Astrocyte of the cerebellum (primary cell): ENCODE results near the gene PLBD2.

Experiments
- DNase-seq: peaks from one replicate; pipeline ENCODE4 v3.0.0-alpha.2; 2011; ENCODE audit warnings: low read depth
- H3K4me3 ChIP-seq: 2 replicates; pipeline ENCODE4 v1.5.1; 2011; ENCODE audit warnings: mild to moderate bottlenecking, low read depth, low read length, moderate library complexity
- in situ Hi-C: cut with HindIII; loops from 2 replicates; pipeline ENCODE4 v1.10.0; 2017; ENCODE audit warnings: low sequenced_read_pairs
- TF ChIP-seq, protein P1 (sequence below): IDR thresholded peaks from 2 replicates; pipeline ENCODE4 v1.5.1; 2012; ENCODE audit warnings: low read length, low read depth, moderate library complexity, mild to moderate bottlenecking; ENCODE audit errors: missing control alignments

Gene PLBD2

DNA sequence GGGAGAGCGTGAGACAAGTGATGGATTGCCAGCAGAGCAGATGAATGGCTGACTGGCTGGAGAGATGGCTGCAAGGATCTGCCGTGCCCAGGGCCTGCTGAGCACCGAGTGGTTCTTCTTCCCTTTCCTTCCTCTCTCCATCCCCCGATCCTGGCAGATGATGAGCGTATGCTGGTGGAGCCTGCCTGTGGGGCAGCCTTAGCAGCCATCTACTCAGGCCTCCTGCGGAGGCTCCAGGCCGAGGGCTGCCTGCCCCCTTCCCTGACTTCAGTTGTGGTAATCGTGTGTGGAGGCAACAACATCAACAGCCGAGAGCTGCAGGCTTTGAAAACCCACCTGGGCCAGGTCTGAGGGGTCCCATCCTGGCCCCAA lies 79.3 kb downstream of the PLBD2 start:
- TF ChIP-seq, protein P1, sequence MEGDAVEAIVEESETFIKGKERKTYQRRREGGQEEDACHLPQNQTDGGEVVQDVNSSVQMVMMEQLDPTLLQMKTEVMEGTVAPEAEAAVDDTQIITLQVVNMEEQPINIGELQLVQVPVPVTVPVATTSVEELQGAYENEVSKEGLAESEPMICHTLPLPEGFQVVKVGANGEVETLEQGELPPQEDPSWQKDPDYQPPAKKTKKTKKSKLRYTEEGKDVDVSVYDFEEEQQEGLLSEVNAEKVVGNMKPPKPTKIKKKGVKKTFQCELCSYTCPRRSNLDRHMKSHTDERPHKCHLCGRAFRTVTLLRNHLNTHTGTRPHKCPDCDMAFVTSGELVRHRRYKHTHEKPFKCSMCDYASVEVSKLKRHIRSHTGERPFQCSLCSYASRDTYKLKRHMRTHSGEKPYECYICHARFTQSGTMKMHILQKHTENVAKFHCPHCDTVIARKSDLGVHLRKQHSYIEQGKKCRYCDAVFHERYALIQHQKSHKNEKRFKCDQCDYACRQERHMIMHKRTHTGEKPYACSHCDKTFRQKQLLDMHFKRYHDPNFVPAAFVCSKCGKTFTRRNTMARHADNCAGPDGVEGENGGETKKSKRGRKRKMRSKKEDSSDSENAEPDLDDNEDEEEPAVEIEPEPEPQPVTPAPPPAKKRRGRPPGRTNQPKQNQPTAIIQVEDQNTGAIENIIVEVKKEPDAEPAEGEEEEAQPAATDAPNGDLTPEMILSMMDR = no peak
- no peak overlapping the region for H3K4me3 ChIP-seq
- no peak for DNase-seq
- in situ Hi-C loops = no loop called here

DNA sequence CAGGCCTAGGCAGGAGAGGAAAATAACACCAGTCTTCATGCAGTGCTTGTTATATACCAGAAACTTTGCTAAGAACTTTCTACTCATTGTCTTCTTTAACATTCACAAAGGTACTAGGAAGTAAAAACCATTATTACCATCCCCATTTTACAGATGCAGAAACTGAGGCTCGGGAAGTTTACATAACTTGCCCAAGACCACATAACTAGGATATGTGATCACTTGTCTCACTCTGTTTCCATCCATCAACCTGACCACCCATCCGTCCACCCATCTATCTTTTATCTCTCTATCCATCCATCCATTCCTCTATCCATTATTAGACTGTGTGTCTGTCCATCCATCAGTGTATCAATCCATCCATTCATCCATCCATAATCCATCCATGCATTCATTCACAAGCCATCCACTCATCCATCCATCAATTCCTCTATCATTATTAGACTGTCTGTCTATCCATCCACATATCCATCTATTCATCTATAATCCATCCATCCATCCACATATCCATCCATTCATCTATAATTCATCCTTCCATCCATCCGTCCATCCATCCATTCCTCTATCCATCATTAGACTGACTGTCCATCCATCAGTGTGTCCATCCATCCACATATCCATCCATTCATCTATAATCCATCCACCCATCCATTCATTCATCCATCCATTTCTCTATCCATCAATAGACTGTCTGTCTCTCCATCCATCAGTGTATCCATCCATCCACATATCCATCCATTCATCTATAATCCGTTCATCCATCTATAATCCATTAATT lies 80.3 kb downstream of the PLBD2 start:
- TF ChIP-seq, protein P1 = no peak
- no peak for DNase-seq
- in situ Hi-C loops = no loop called here
- H3K4me3 ChIP-seq = no peak overlapping the region

GRCh38 chr12:113439301-113439597 lies 80.9 kb downstream of the PLBD2 start:
- in situ Hi-C loops = no loop called here
- TF ChIP-seq, protein P1 = no peak
- DNase-seq = no peak

GRCh38 chr12:113439606-113440030 lies 81.2 kb downstream of the PLBD2 start:
- in situ Hi-C loops = no loop called here
- TF ChIP-seq, protein P1 = peak; percentile 74
- no peak overlapping the region for H3K4me3 ChIP-seq
- no peak for DNase-seq

More at GRCh38 chr12:113439301-113439597, 80.9 kb downstream of the PLBD2 start:
- H3K4me3 ChIP-seq = no peak overlapping the region

DNA sequence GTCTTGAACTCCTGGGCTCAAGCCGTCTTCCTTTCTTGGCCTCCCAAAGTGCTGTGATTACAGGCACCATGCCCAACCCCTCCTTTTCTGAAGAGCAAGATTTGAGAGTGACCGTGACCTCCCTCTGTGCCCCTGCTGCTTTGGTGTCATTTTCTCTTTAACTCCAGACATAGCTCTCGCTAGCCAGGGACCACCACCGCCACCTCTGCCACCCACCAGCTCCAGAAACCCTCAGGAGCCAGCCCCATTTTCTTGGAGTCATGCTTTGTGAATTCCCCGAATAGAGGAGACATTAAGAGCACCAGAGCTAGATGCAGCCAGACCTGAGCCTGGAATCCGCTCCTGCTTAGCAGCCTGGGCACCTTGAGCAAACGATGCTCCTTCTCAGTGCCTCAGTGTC lies 81.9 kb downstream of the PLBD2 start:
- DNase-seq = no peak
- TF ChIP-seq, protein P1 = no peak
- in situ Hi-C loops = no loop called here
- H3K4me3 ChIP-seq = no peak overlapping the region
